HG02798 (cell line): ENCODE measurements around the gene LAD1.
A peak's percentile ranks its signal among the peaks of the same experiment; 100 is the strongest.

Experiments
- ATAC-seq: cut with Tn5 transposase; IDR thresholded peaks from one replicate; pipeline ENCODE4 v1.9.1; 2021; ENCODE audit warnings: mild to moderate bottlenecking; ENCODE audit not compliant: unreplicated experiment, poor library complexity

Gene LAD1

GRCh38 chr1:201395936-201396335, 3.2 kb downstream of the LAD1 start:
- peak; percentile 55 for ATAC-seq

- no peak for ATAC-seq
Measured at GRCh38 chr1:201394591-201394990, 4.5 kb downstream of the LAD1 start.

GRCh38 chr1:201393076-201393475, 6.0 kb downstream of the LAD1 start:
- no peak for ATAC-seq

- no peak for ATAC-seq
Measured at GRCh38 chr1:201391651-201392511, 7.2 kb downstream of the LAD1 start.

GRCh38 chr1:201391225-201391624, 7.9 kb downstream of the LAD1 start:
- ATAC-seq: no peak

- ATAC-seq: no peak
Measured at GRCh38 chr1:201389051-201389450, 10.1 kb downstream of the LAD1 start.

- no peak for ATAC-seq
Measured at GRCh38 chr1:201386208-201386607, 12.9 kb downstream of the LAD1 start.

- ATAC-seq: peak; percentile 82
Measured at GRCh38 chr1:201385299-201385891, 13.7 kb downstream of the LAD1 start.

GRCh38 chr1:201384406-201384782, 14.7 kb downstream of the LAD1 start:
- no peak for ATAC-seq

GRCh38 chr1:201383647-201384405, 15.3 kb downstream of the LAD1 start:
- no peak for ATAC-seq

GRCh38 chr1:201381130-201381529, 18.0 kb downstream of the LAD1 start:
- no peak for ATAC-seq

- ATAC-seq: no peak
Measured at GRCh38 chr1:201379733-201380242, 19.3 kb downstream of the LAD1 start.

- ATAC-seq: no peak
Measured at GRCh38 chr1:201378804-201379203, 20.3 kb downstream of the LAD1 start.

- no peak for ATAC-seq
Measured at GRCh38 chr1:201377611-201378092, 21.5 kb downstream of the LAD1 start, which contains the start of gene TNNT2. Gene TNNT2, minus strand, starts transcription at chr1:201377680. Its CDS starts 4,426 bp downstream, at chr1:201373254.

GRCh38 chr1:201376464-201377374, 22.4 kb downstream of the LAD1 start:
- ATAC-seq: peak; percentile 42

GRCh38 chr1:201376107-201376463, 23.0 kb downstream of the LAD1 start:
- no peak for ATAC-seq

- ATAC-seq: no peak
Measured at GRCh38 chr1:201375169-201375568, 24.0 kb downstream of the LAD1 start.

- ATAC-seq: no peak
Measured at GRCh38 chr1:201374364-201374763, 24.8 kb downstream of the LAD1 start.

- no peak for ATAC-seq
Measured at GRCh38 chr1:201371792-201372191, 27.3 kb downstream of the LAD1 start.

- no peak for ATAC-seq
Measured at GRCh38 chr1:201371276-201371675, 27.8 kb downstream of the LAD1 start.
